ENCODE measurements around the gene WAPL. TPM values are rescaled to one million over a fixed set of nuclear protein-coding genes. Genes with fewer than 3 reads are reported as not detected.

The WAPL gene
- total and polyA plus RNA-seq, 10 of the 15 experiments (the other 5 are each of a cell fraction or from before 2014, with no cell fraction given): 15.7 to 45.8 (median 29.0) TPM

DNA sequence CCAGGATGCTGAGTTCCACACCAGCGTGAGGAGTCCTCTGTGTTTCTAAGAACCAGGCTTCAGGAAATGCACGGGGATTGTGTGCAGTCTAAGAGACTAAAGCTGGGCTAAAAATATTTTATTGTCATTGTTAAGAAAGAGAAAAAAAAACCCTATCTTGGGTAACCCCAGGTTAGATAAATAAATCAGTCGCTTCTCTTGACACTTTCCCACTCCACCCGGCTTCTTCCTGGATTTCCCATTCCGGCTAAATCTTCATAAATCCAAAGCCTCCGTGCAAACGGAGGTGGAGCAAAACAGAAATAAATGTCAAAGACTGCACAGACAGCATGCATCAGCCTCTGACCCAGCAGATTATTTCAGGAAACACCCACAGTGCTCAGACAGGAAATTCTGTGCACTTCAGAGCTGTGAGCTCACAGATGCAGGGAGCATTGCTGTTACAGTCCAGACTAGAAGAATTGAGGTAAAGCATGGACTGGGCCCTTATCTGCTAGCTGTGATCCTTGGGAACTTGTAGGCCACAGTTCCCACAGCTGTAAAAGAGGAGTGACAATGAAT is 110.2 kb downstream of the WAPL start (continued):
- TF ChIP-seq ZNF384 (IDR thresholded peaks at IDR 0.05; ENCODE audit: borderline replicate concordance, low read depth, low read length) (no peak), TARDBP (IDR thresholded peaks at IDR 0.05; ENCODE audit: borderline replicate concordance) (no peak), RUNX3 (IDR thresholded peaks at IDR 0.05; ENCODE audit: low read length) (peak; percentile 58), IRF5 (IDR thresholded peaks at IDR 0.05; ENCODE audit: borderline replicate concordance) (no peak), SMC3 (IDR thresholded peaks at IDR 0.05; ENCODE audit: borderline replicate concordance, low read length) (no peak), CEBPB (IDR thresholded peaks at IDR 0.05; ENCODE audit: borderline replicate concordance in 1 of 2, low read depth in 2 of 2, low read length in 2 of 2) (no peak), NFXL1 (IDR thresholded peaks at IDR 0.05; ENCODE audit: borderline replicate concordance) (no peak), ZNF274 (IDR thresholded peaks at IDR 0.05; ENCODE audit: insufficient read depth, insufficient read length) (no peak), CHD1 (IDR thresholded peaks at IDR 0.05; ENCODE audit: low read depth, low read length) (no peak), NBN (IDR thresholded peaks at IDR 0.05) (no peak), GATAD2B (conservative IDR thresholded peaks at IDR 0.05; ENCODE audit: low read depth) (0 out of 2 replicates have a peak, but pooled peaks have one; percentile 15), POLR2AphosphoS2 (IDR thresholded peaks at IDR 0.05; ENCODE audit: low read depth, low read length) (no peak), SP1 (IDR thresholded peaks at IDR 0.05; ENCODE audit: low read depth, low read length) (no peak), FOXM1 (IDR thresholded peaks at IDR 0.05; ENCODE audit: low read depth, low read length) (peak; percentile 54; the same call in 1 of the 2 replicates), IRF4 (IDR thresholded peaks at IDR 0.05; ENCODE audit: low read depth, low read length) (no peak), ZBTB40 (IDR thresholded peaks at IDR 0.05; ENCODE audit: borderline replicate concordance) (no peak; the same call in 1 of the 2 replicates), POLR2AphosphoS5 (IDR thresholded peaks at IDR 0.05; ENCODE audit: low read length) (peak; percentile 70; the same call in 1 of the 2 replicates), JUND (IDR thresholded peaks at IDR 0.05; ENCODE audit: low read depth, low read length) (no peak)
- TF ChIP-seq, protein P1, sequence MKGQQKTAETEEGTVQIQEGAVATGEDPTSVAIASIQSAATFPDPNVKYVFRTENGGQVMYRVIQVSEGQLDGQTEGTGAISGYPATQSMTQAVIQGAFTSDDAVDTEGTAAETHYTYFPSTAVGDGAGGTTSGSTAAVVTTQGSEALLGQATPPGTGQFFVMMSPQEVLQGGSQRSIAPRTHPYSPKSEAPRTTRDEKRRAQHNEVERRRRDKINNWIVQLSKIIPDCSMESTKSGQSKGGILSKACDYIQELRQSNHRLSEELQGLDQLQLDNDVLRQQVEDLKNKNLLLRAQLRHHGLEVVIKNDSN (IDR thresholded peaks at IDR 0.05; ENCODE audit: borderline replicate concordance, extremely low read length, insufficient read depth, low read depth, low read length): no peak
- TF ChIP-seq, protein P2, sequence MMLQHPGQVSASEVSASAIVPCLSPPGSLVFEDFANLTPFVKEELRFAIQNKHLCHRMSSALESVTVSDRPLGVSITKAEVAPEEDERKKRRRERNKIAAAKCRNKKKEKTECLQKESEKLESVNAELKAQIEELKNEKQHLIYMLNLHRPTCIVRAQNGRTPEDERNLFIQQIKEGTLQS (IDR thresholded peaks at IDR 0.05; ENCODE audit: borderline replicate concordance, extremely low read depth, low read depth, low read length): no peak
- TF ChIP-seq, protein P3, sequence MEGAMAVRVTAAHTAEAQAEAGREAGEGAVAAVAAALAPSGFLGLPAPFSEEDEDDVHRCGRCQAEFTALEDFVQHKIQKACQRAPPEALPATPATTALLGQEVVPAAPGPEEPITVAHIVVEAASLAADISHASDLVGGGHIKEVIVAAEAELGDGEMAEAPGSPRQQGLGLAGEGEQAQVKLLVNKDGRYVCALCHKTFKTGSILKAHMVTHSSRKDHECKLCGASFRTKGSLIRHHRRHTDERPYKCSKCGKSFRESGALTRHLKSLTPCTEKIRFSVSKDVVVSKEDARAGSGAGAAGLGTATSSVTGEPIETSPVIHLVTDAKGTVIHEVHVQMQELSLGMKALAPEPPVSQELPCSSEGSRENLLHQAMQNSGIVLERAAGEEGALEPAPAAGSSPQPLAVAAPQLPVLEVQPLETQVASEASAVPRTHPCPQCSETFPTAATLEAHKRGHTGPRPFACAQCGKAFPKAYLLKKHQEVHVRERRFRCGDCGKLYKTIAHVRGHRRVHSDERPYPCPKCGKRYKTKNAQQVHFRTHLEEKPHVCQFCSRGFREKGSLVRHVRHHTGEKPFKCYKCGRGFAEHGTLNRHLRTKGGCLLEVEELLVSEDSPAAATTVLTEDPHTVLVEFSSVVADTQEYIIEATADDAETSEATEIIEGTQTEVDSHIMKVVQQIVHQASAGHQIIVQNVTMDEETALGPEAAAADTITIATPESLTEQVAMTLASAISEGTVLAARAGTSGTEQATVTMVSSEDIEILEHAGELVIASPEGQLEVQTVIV (IDR thresholded peaks at IDR 0.05; ENCODE audit: borderline replicate concordance, partially characterized antibody): no peak
